ENCODE results near the gene AGXT2.
"Not testable (repeated sequence)": the region's sequence is repeated elsewhere in the genome, so short reads cannot be mapped to it uniquely, and the experiment has no call there.

AGXT2 gene

DNA sequence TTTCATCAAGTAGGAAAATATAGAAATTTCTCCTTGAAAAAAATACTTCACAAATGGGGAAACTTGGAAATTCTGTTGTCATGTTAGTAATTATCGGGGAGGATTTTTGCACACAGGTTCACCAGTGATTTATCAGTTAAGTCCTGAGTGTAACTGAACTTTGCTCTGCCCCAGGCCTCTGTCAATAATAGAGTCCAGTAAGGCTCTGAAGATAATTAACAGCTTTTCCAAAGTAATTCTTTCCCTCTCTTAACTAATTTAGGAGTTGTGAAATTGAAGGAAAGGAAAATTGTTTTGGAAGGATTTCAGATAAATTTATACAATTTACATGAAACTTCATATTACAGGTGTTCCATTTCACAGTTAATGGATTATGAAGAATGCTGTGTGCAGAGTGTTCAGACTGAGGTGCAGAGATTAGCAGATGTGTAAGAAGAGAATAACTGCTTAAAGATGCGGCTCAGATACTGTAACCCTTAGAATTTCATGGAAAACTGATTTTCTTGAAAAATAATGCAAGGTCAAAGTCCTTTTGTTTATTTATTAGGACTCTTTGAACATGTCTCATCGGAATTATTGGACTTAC lies 2.9 kb upstream of the AGXT2 start:
- no peak for DNase-seq

DNA sequence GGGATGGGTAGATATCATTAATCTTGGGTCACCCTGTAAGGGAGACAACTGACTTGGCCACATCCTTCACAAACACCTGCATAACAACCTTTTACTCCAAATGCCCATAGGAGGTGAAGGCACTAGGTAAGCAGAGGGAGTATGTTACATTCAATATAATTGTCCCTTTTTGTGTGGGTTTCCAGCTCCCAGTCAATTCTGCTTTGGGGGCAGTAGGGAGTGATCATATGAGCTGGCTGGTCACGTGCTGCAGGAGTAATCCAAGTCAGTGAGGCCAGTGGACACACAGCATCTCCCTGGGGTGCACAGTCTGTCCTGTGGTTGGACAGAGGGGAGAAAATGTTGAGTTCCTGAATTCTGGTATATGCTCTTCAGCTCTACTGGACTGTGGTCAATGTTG lies 1.2 kb upstream of the AGXT2 start:
- DNase-seq: no peak

- DNase-seq: no peak
Observed at GRCh38 chr5:35046774-35047173, 975 bp downstream of the AGXT2 start.

DNA sequence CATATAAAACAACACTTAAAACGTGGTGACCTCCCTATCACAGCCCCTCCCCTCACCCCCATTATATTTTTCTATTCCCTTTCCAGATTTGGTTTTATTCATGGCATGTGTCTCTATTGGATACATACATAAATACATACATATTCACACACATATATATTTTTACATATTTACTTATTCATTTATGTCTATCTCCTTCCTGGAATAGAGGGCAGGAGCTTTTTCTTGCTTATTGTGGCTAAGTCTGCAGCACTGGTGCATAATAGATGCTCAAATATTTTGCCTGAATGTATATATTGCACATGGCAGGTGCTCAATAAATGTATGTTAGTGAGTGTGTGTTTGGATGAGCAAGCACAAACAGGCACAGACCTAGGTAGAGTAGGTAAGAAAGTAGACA lies 2.5 kb downstream of the AGXT2 start:
- DNase-seq: no peak

DNA sequence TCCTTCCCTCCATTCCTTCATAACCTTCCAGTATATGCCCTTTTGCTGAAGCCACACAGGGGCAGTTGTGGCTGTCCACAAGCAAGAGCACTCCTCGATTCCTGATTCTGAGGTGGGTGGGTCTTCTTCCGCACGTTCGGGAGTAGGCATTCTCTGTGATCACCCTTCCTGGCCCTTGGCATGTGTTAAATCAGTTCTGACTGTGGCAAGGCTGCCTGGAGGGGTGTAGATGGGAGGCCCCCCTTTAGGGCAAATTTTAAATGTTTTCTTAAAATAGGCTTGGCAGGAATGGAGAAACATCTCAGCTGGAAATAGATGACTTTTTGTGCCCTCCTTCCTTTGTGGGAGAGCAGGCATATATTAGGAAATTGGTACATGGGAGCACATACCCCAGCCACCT lies 3.1 kb downstream of the AGXT2 start:
- no peak for DNase-seq

DNA sequence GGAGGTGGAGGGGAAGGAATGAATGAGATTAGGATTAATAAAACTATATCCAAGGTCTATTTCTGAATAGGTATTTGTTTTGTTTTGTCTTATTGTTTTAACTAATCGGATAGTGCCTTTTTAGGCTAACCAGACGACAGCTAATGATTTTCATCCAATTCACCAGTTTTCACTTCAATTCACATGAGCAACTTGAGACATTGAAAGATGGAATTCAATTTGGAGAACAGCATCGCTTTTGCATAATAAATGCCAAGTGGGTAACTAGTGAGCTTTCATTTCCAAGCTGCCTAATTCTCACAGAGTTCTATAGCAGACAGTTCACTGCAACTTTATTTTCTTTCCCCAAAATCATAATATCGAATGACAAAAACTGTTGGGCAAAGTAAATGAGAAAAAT lies 5.0 kb downstream of the AGXT2 start:
- no peak for DNase-seq

DNA sequence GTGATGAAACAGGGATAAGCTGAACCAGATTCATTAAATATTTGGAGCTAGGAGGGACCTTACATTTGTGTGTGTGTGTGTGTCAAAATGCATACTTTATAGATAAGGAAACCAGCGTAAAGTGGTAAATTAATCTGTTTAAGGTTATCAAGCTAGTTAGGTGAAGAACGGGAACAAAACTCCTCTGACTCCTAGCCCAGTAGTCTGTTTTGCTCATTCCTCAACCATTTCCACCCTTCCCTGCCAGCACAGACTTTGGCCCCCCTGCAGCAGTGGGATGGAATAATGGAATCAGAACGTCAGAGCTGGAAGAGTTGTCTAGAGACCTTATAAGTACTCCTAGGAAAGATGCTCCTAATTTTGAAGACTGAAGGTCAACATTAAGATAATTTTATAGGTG lies 6.5 kb downstream of the AGXT2 start:
- DNase-seq: no peak

GRCh38 chr5:35038891-35039290 lies 8.9 kb downstream of the AGXT2 start:
- no peak for DNase-seq

DNA sequence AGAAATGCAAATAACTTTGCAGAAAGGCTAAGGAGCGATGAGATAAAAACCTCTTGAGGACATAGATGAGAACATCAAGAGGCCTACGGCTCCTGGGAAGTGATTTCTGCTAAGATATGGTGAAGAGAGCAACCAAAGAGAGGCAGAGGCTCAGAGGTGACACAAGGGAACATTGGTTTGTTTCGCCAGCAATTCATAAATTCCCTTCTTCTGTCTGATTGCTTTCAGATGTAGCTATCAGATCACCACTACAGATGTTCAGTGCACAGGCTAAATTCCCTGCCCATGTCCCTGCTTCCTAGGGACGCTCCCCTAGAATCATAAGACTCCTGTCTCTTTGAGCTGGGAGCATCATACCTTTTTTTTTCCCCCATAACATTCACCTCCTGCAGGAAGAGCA lies 11.2 kb downstream of the AGXT2 start:
- no peak for DNase-seq

GRCh38 chr5:35035929-35036328 lies 11.8 kb downstream of the AGXT2 start:
- DNase-seq: not testable (repeated sequence)

- DNase-seq: no peak
Observed at GRCh38 chr5:35035271-35035670, 12.5 kb downstream of the AGXT2 start.

GRCh38 chr5:35032356-35032755 lies 15.4 kb downstream of the AGXT2 start:
- DNase-seq: no peak

GRCh38 chr5:35031276-35031675 lies 16.5 kb downstream of the AGXT2 start:
- no peak for DNase-seq

GRCh38 chr5:35030426-35031100 lies 17.2 kb downstream of the AGXT2 start:
- DNase-seq: peak; percentile 11 to 16

- DNase-seq: no peak
Observed at GRCh38 chr5:35029333-35029732, 18.4 kb downstream of the AGXT2 start.

DNA sequence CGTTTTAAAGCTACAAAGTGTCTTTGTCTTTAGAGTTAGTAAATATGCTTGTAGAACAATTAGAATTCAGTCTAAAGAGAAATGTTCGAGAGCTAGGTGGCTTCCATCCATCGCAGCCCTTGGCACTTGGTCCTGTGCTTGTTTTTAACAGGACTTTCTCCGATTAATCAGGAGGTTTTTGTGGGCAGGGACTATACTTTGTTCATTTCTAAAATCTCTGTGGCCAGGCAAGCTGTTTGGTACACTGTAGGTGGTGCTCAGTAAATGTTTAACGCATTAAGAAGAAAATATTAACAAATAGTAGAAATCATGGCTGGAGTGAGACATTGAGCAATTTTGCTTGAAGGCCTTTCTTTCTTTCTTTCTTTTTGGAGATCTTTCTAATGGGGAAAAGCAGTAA lies 20.8 kb downstream of the AGXT2 start:
- no peak for DNase-seq

- no peak for DNase-seq
Observed at GRCh38 chr5:35026280-35026840, 21.4 kb downstream of the AGXT2 start.

DNA sequence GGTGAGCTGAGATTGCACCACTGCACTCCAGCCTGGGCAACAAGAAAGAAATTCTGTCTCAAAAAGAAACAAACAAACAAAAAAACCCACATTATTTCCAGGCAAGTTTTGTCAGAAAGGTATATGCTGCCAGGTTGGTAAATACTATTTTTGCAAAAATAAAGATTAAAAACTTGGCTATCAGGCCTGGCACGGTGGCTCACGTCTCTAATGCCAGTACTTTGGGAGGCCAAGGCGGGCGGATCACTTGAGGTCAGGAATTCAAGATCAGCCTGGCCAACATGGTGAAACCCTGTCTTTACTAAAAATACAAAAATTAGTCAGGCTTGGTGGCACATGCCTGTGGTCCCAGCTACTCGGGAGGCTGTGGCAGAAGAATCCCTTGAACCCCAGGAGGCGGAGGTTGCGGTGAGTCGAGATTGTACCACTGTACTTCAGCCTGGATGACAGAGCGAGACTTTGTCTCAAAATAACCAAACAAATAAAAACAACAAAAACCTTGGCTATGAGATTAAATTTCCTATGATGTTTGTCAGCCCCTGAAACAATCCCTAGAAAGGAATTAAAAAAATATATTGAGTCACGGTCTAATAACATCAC lies 22.7 kb downstream of the AGXT2 start:
- DNase-seq: no peak

DNA sequence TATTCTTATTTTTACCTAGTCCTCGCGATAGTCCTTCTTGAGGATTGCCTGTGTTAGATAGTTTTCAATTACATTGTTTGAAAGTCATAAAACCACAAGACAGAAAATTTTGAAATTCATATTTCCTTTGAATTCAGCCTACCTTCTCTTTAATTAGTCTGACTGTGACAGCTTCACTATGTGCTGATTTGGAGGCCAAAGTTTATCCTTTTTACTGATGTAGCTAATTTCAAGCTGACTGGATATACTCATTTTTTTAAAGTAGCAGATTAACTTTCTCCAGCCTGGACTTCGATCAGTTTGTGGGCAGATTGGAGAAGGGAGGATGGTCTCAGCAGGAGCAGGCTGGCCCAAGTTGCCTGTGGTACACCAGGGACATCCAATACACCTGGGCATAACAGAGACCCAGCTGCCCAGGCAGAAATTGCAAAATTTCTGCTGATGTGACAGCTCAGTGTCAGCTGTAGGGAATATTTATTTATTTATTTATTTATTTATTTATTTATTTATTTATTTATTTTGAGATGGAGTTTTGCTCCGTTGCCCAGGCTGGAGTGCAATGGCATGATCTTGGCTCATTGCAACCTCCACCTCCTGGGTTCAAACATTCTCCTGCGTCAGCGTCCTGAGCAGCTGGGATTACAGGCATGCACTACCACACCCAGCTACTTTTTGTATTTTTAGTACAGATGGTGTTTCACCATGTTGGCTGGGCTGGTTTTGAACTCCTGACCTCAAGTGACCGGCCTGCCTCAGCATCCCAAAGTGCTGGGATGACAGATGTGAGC lies 24.2 kb downstream of the AGXT2 start:
- DNase-seq: no peak

DNA sequence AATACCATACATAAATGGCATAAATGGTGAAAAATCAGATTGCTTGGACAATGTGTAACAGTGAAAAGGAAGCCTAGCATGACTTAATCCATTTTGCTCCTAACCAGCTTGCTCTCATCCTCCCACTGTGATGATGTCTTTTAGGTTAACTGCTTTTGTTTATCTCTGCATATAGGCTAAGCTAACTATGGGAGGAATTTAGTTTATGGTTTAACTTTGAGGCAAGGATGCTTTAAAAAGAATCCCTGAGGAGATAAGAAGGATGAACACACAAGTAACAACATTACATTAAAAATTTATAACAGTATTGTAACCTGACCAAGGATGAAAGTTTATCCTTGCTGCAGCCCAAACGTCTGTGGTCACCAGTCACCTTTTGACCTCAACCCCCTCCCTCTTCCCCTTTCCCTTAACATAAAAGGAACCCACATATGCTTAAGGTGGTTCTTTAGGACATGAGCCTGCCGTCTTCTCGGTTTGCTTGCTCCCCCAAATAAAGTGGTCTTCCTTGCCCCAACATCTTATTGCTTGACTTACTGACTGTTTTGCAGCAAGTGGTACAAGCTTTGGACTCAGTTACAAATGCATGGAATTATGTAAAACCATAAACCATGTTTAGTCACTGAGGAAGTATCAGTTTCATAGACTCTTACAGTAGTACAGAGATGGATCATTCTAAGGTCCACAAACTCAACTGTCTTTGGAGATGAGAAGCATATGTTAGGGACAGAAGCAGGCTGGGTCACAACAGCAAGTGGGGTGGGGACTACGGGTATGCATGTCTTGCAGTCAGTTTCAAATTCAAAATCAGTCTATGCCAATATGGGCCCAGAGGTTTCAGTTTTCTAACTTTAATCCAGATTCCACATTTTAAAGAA lies 31.3 kb downstream of the AGXT2 start:
- no peak for DNase-seq

DNA sequence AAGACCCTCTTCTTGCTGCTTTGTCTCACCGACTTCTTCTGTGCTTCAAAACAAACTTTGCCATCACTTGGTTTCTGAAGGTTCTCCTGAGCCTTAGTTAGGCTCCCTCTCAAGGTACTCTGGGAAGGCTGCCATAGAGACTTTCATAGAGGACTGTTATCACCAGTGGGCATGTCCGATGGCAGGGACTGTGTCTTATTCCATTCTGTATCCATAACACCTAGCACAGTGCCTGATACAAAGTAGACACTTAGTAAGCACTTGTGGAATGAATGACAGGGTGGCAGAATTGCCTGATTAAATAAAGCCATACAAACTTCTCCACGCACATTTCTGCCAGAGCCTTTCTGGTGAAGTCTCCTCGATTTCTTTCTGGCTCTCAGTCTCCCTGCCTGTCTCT lies 32.7 kb downstream of the AGXT2 start:
- DNase-seq: no peak

- DNase-seq: no peak
Observed at GRCh38 chr5:35012796-35013195, 35.0 kb downstream of the AGXT2 start.

DNA sequence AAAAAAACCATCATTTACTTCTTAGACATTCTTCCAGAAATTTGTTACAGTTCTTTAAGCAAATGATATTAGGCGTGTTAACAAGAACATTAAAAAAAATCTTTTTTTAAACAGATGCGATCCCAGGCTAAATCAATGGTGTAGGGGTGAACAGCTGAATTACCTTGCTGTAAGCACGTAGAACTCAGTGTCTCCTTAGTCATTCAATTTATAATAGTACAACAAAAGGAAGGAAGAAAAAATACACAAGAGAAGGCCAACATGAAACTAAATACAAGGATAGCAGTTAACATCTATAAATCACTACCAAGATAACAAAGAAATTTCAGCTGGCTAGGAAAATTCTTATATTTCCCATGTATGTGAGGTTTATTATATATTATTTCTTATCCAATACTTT lies 35.4 kb downstream of the AGXT2 start:
- DNase-seq: no peak

Data from AML-193 (cell line).